GM18517 (cell line): ENCODE measurements around the gene MYH10.

Experiments used
- ATAC-seq: cut with Tn5 transposase; IDR thresholded peaks from one replicate; pipeline ENCODE4 v1.9.1; 2021; ENCODE audit warnings: mild to moderate bottlenecking, moderate library complexity; ENCODE audit not compliant: unreplicated experiment

Gene MYH10

DNA sequence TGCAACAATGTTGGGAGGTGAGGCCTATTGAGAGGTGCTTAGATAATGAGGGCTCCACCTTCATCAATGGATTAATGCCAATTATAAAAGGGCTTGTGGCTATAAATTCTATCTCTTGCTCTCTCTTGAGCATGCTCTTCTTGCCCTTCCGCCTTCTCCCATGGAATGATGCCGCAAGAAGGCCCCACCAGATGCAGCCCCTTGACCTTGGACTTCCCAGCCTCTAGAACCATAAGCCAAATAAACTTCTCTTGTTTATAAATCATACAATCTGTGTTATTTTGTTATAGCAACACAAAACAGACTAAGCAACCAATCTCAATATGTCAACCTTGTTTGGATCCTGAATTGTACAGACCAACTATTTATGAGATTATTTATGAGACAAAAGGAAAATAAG is 20.0 kb downstream of the MYH10 start:
- ATAC-seq = no peak

DNA sequence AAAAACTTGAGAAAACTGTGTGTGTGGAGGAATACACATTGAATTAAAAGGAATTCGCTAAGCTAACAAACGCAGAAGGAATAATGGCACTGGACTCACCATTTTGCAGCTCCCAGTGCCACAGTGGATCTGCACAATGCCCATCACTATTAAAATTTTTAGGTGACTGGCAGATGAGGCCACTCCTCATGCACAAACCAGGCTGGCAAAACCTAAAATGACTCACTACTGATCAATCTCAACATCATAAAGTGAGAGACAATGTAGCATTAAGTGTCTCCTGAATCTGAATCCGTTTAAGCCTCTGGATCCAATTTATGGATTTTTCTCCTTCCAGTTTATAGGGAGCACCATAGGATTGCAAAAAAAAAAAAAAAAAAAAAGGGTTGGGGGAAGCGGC is 20.6 kb downstream of the MYH10 start:
- no peak for ATAC-seq

GRCh38 chr17:8608001-8608400 is 22.5 kb downstream of the MYH10 start:
- ATAC-seq = no peak

- no peak for ATAC-seq
Observed at GRCh38 chr17:8606401-8606800, 24.1 kb downstream of the MYH10 start.

DNA sequence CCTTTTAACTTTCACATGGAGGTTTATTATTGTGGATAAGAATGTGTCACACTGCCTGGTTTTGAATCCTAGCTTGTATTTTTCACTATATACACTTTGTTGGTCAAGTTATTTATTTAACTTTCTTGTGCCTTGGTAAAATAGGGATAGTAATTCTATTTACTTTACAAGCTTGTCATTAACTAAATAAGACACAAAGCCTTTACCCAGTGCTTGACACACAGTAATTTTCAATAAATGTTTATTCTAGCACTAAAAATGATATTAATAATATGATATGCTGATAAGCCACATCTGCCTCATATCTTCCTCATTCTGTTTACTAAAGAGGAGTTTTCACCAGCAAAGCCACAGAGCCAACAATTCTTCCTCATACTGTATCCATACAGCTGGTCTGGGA is 27.8 kb downstream of the MYH10 start:
- no peak for ATAC-seq

GRCh38 chr17:8599351-8600011 is 31.0 kb downstream of the MYH10 start:
- no peak for ATAC-seq

DNA sequence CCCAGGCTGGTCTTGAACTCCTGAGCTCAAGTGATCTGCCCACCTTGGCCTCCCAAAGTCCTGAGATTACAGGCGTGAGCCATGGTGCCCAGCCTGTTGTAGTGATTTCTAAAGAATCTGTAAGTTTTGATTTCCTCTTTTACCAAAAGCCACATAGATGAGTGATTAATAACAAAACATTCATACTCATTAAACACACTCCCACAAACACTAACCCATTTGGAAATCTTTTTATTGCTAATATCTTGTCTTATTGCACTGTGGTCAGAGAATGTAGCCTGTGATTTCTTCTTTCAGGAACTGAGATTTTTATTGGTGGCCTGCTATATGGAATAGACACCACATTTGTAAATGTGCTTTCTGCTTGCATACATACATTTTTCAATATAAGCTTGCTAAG is 31.6 kb downstream of the MYH10 start:
- no peak for ATAC-seq

GRCh38 chr17:8593830-8594229 is 36.7 kb downstream of the MYH10 start:
- no peak for ATAC-seq

DNA sequence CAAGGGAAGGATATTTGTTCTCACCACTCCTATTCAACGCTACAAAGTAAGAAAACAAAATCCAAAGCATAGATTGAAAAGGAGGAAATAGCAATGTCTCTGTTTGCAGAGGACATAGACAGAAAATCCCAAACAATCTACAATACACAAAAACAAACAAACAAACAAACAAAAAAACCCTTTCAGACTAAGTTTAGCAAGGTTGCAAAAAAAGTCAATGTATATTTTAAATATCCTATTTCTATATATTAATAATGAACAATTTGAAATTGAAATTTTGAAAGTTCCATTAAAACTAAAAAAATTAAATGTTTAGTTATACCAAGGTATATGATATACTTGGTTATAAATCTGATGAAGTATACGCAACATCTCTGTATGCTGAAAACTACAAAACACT is 37.2 kb downstream of the MYH10 start:
- no peak for ATAC-seq

GRCh38 chr17:8588877-8589554 is 41.5 kb downstream of the MYH10 start:
- no peak for ATAC-seq

DNA sequence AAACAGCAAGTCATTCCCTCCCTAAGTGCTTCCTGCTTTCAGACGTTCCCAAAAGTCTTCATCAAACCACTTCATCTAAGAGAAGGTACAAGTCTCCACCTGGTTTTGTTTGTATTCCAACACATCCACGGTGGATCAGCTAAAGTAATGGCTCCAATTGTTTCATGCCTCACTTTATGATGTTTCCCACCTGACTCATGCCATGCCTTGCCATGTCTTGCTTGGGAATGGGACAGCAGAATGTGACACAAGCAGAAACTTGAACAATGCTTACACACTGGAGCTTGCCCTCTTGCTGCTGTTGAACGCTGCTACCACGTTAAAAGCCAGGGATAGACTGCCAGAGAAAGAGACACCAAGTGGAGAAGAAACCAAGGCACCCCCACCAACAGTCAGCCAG is 43.8 kb downstream of the MYH10 start:
- ATAC-seq = no peak

DNA sequence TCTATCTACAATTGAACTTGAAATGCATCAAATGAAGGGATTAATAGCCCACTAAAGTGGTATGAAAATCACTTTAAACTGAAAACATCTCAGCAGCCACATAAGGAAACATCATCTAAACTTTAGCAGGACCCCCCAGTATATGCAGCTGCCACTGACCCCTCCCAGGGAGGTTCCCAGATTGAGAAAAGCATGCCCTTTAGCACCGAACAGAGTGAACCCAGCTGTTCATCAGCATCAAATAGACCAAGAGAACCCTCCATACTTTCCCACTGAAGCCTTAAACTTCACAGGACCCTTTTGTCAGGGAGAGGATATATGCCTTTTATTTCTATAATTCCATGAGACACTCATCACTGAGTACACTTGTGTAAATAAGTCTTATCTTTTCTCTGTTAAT is 44.6 kb downstream of the MYH10 start:
- no peak for ATAC-seq

DNA sequence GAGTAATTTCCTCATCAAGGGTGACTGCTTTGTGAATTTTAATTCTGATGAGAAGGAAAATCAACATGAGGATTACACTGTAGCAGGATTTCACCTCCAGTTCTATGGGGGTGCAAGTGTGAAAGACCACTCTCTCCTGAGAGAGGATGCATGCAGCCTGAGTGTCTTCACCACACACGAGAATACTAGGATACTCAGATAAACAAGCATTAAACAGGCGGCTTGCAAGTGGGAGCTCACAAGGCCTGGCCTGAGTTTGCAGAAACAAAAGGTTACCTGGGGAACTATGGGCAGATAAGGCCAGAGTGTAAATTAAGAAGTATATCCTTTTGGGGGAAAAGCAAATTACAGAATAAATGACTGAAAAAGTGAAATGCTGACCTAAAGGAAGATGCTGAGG is 46.6 kb downstream of the MYH10 start:
- no peak for ATAC-seq

DNA sequence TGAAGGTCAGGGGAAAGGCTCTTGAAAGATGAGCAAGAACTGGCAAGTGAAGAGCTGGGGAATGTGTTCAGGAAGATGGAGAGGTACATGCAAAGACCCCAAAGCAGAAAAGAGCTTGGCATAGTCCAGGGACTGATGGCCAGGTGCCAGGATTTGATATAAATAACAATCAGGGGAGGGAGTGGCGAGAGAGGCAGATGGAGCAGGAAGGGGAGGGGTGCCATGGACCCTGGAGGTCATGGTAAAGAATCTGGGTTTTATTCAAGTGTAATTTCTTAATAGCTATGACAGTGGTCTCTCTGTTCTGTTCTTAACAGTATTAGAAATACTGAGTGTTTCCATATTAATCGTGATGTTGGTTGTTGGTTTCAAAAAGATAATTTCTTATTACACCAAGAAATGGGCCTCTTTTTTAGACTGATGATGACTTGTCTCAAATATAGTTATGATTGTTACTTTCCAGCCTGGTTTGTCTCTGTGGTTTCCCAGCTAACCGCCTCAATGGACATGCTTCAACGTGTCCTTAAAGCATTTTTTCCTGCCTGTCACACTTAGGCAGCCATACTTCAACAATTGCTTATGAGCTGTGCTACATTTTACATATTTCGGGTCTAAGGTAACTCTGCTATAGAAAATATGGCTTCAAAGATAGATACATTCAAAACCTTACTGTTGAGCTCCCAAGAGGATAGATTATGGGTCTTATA is 49.4 kb downstream of the MYH10 start:
- ATAC-seq = no peak

DNA sequence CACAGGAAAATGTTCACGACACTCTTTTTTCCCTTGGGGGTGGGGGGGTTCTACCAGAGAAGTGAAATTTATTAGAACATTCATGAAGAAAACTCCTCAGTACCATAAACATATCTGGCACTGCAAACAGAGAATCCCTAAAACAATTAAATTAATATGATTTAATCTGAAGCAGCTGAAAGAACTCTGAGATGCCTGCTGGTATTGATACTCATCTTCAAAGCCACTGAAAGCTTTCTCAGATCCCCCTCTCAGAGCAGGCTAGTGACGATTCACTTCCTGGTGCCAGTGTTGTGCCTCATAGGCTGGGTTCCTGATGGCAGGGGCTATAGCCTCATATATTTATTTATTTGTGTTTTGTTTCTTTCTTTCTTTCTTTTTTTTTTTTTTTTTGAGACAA is 52.7 kb downstream of the MYH10 start:
- ATAC-seq = no peak

- ATAC-seq = no peak
Observed at GRCh38 chr17:8576559-8577294, 53.8 kb downstream of the MYH10 start.

DNA sequence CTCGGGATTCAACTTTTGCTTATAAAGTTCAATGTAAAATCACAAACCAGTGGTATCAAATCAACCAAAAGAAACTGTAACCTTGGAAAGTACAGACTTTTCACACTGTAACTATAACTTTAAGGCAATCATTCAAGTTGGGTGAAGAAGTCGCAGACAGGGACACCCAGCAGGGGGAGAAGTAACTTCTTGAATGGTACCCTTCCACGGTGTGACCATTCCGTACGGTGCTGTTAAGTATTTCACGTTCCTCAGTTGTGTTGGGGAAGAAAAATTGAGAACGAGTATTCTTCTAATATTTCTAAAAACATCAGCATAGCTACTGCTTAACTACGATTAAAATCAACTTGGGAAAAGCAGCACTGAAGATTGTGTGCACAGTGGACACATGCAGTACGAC is 55.8 kb downstream of the MYH10 start:
- ATAC-seq = no peak

GRCh38 chr17:8572764-8573163 is 57.8 kb downstream of the MYH10 start:
- no peak for ATAC-seq

- no peak for ATAC-seq
Observed at GRCh38 chr17:8563981-8564602, 66.4 kb downstream of the MYH10 start.

GRCh38 chr17:8563024-8563776 is 67.3 kb downstream of the MYH10 start:
- ATAC-seq = no peak
